T-helper 1 cell (primary cell): ENCODE results near the gene FRMD5.
A peak's percentile ranks its signal among the peaks of the same experiment; 100 is the strongest.
"Not testable (repeated sequence)": the region's sequence is repeated elsewhere in the genome, so short reads cannot be mapped to it uniquely, and the experiment has no call there.

Experiments used
- DNase-seq, 5 donors: peaks; one replicate each; pipeline ENCODE4 v3.0.0-alpha.2; 2012 to 2020

Gene FRMD5

DNA sequence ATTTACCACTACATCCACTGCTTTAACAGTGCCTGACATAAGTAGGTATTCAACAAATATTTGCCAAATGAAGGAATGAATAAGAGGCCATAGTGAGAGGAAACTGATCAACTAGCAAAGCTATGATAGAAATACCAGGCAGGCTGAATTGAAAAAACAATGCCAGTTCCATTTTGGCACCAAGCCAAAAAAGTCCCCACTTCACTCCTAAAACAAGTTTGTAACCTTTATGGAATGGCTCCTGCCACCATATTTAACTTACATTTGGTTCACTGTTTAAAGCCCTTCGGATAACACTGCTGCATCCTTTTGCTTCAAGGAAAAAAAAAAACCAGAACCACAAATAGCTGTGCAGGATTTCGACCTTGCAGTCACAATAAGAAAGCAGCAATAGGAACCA, 166.1 kb downstream of the FRMD5 start:
- DNase-seq, result no peak

DNA sequence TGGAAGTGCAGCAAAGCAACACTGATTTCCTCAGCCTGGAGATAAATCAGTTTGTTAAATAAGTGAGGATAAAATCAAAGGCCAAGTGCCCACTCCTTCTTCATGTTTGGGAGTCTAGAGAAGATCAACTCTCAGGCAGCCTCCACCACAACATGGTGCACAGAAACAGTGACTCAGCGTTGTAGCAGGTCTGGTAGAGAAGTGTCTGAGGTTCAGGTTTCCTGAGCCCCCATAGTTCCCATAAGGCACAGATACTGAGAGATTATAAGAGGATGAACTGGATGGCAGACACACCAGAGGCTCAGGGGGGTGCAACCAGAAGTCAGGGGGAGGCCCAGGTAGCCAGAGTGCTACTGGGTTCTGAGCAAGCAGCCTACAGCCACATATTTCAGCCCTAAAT, 166.7 kb downstream of the FRMD5 start:
- DNase-seq, result no peak

GRCh38 chr15:44024155-44024554, 170.9 kb downstream of the FRMD5 start:
- DNase-seq, result no peak

DNA sequence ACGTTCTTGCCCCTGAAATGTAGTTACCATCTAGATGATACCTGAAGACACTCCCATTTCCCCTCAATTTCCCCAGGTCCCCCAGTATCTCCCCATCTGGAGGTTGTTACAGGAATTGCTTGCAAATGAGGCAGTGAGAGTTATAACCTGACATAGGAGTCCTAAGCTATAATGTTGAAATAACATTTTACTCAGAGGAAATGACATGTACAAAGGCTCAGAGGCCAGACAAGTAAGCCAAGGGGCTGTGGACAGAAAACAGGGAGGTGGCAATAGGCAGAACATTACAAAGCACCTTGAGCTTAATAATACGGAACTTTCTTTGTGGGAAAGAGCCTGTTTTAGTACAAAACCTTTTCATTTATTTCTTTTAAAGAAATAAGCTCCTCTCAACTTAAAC, 171.9 kb downstream of the FRMD5 start:
- DNase-seq, result no peak

GRCh38 chr15:44018151-44018550, 176.9 kb downstream of the FRMD5 start:
- DNase-seq, result no peak

DNA sequence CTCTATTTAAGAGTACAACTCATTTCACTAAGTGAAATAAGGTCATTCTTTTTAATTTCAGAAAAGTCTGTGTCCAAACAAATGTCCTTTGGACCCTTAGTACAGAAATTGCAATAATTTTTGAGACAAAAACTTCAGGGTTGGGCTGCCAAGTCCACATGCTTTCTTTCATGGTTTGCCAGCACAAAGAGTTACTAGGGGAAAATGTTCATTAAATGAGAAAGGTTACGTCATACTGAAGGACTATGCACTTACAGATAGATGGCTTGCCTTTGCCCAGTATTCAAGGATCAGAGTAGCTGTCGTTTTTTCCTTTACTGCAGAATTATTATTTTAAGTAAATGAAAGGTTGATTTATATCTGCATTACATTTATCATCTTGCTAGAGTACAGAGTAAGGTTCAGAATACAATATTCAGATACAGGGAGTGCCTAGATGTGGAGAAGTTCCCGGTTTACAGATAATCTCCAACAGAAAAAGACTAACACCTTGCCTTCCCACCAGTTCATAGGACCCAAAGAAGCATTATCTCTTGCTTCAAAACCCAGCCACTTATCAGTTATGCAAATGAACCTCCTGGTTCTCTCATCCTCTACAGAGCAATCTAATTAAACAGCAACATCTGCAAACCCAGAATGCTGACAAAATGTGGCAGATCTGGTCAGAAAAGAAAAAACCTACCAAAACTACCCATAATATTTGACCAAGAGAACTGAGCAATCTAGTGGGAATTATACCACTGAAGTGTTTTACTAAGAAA, 179.3 kb downstream of the FRMD5 start:
- no peak for DNase-seq

DNA sequence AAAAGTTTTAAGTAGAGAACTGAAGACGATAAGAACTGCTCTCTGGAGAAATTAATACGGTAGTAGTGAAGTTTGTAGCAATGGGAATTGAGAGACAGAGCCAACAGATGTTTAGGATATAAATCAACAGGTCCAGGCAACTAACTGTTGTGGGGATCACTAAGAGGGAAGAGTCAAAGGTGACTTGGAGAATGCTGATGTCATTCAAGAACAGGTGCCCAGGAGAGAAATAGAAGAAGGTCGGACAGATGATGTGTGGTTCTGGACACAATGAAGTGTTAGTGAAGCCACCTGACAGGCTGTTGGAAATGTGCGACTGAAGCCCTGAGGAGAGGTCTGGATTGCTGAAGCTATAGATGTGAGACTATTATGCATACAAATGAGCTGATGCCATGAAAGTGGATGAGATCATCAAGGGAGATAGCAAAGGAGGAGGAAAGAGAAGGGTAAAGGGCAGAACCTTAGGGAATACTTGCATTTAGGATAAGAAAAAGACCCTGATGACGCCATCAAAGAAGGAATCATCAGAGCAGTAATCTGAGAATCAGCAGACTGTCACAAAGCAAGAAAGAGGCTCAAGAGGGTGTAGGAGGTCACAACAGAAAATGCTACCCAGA, 183.7 kb downstream of the FRMD5 start:
- DNase-seq, result no peak

GRCh38 chr15:44010089-44010488, 185.0 kb downstream of the FRMD5 start:
- DNase-seq, result no peak

- no peak for DNase-seq
Measured at GRCh38 chr15:44009038-44009437, 186.0 kb downstream of the FRMD5 start.

DNA sequence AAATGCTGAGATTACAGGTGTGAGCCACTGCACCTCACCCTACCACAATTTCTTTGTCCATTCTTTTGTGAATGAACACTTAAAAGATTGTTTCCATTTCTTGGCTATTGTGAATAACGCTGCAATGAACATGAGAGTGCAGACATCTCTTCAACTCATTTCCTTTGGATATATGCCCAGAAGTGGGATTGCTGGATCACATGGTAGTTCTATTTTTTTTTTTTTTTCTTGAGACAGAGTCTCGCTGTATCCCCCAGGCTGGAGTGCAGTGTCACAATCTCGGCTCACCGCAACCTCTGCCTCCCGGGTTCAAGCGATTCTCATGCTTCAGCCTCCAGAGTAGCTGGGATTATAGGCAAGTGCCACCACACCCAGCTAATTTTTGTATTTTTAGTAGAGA, 194.8 kb downstream of the FRMD5 start:
- DNase-seq, result not testable (repeated sequence)

DNA sequence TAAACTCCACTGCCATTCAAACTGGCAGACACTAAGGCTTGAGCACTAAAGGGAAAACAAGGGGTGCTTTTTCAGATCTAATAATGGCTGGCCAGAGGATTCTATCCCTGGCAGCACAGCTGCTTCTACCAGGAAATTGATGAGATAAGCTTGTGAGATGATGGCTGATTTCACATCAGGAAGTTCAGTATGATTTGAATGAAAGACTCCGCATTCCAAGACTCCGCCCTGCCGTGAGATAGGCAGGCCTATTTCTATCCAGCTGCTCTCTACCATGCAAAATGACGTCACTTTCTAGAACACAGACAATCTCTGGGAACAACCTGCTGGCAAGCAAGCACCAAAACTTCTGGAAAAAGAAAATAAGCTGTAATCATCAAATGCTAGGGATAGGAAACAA, 196.5 kb downstream of the FRMD5 start:
- no peak for DNase-seq

DNA sequence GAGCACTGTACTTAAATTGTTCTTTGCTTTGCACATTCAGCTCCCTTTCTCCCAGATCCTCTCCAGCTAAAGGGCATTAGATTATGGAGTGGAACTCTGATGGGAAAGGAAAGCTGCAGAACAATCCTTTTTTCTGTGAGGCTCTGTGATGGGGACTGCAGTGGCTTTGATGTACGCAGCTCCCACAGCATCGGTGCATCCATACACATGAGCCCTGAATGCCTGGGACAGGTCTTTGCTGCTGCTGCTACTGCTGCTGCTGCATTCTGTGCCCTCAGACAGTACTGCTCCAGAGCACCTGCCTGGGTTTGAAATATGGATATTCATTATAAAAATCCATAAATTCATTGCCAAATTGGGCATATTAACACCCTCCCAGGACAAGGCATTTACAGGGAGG, 203.9 kb downstream of the FRMD5 start:
- DNase-seq, result no peak

DNA sequence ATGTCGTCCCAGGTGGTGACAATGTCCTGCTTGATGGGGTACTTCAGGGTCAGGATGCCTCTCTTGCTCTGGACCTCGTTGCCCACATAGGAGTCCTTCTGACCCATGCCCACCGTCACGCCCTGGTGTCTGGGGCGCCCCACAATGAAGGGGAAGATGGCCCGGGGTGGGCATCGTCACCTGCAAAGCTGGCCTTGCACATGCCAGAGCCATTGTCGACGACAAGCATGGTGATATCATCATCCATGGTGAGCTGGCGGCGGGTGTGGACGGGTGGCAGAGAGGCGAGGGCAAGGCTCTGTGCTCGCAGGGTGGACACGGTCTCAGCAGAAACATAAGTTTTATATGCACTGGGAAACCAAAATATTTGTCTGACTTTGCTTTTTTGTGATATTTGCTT, 205.1 kb downstream of the FRMD5 start:
- no peak for DNase-seq

GRCh38 chr15:43988900-43989299, 206.2 kb downstream of the FRMD5 start:
- no peak for DNase-seq

DNA sequence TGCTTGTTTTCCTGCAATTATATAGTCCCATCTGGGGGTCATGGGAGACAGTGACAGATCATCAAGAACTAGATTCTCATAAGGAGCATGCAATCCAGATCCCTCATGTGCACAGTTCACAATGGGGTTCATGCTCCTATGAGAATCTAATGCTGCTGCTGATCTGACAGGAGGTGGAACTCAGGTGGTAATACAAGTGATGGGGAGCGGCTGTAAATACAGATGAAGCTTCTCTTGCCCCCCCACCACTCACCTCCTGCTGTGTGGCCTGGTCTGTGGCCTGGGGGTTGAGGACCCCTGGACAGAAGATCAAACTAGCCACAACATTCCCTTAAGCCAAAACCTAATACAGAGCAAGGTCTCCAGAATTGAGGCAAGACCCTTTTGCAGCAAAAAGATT, 207.1 kb downstream of the FRMD5 start:
- DNase-seq, result no peak

DNA sequence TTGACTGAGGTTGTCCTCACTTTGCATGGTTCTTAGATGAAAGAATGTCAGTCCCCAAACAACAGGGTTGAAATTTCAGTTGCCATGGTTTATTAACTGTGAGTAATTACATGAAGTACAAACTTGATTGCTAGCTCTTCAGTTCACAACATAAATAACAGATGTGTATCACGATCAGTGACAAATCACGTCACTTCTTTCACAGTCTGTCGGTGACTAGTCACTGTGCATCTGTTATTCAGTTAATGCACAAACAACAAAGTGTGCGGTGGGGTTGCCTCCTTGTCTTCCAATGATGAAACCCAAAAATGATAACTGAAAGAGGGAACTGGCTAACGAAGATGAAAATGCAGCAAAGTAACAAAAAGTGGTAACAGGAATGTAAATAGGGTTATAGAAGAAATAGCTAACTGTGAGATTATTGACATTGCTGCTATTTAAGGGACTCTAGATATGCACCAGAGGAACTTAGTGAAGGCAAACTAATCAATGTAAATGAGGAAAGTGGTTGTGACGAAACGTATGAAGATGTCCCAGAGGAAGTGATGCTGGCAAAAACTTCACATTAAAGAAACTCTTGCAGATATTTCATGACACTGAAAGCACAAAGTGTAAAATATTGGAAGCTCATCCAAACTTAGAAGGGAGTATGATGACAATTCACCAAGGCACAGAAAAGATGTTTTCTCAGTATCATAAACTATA, 208.9 kb downstream of the FRMD5 start:
- DNase-seq, result no peak

DNA sequence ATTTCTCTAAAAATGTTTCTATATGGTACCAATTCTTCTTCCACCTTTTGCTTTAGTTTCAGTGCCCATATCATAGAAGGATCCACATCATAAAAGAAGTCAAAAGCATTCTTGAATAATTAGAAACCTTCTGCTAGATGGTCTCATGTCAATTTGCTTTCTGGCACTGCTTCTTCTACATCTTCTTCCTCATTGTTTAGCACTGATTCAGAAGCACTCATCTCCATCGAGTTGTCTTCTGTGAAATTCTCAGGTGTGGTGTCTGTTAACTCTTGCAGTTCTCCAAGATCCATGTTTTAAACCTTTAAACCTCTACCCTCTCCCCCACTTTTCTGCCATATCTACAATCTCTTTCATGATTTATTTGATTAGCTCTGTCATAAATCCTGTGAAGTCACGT, 213.5 kb downstream of the FRMD5 start:
- DNase-seq, result no peak

GRCh38 chr15:43977072-43977884, 217.8 kb downstream of the FRMD5 start:
- DNase-seq, result peak in 1 of 5 donors; percentile 64

GRCh38 chr15:43975770-43976169, 219.3 kb downstream of the FRMD5 start:
- DNase-seq, result no peak

GRCh38 chr15:43975326-43975725, 219.7 kb downstream of the FRMD5 start:
- DNase-seq, result no peak

- DNase-seq, result no peak
Measured at GRCh38 chr15:43974852-43975251, 220.2 kb downstream of the FRMD5 start.

GRCh38 chr15:43969802-43970375, 225.2 kb downstream of the FRMD5 start:
- no peak for DNase-seq

DNA sequence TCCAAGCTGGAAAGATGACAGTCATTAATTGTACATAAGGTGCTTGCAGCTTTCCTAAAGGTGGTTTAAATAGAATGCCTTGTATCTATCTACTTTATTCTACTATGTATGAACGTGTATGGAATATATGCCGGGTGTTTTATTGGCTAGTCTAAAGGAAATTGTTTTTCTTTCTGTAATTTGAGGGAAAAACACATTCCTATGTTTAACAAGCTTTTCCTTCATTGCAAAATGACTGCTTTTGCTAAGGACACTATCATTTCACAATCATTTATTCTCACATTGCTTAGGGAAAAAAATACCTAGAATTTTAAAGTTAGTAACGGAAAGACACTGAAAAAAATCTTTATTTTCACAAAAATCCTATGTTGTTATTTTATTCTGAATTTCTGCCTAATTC, 226.5 kb downstream of the FRMD5 start:
- no peak for DNase-seq
